HEK293T (cell line): ENCODE data around the gene TUBB4A.

Source experiments
- ARNT ChIP-seq: fragments of 450-650 bp; IDR thresholded peaks from 2 replicates; pipeline ENCODE4 v1.6.1; 2017; ENCODE audit warnings: mild to moderate bottlenecking
- BHLHE40 ChIP-seq: fragments of 450-650 bp; IDR thresholded peaks from 2 replicates; pipeline ENCODE4 v1.6.1; 2016; ENCODE audit warnings: mild to moderate bottlenecking, moderate library complexity, borderline replicate concordance
- ELF4 ChIP-seq: fragments of 450-650 bp; IDR thresholded peaks from 2 replicates; pipeline ENCODE4 v1.6.1; 2017; ENCODE audit warnings: antibody characterized with exemption
- FOXA1 ChIP-seq: fragments of 450-650 bp; IDR thresholded peaks from 2 replicates; pipeline ENCODE4 v1.6.1; 2016; ENCODE audit warnings: mild to moderate bottlenecking
- FOXK2 ChIP-seq: fragments of 450-650 bp; IDR thresholded peaks from 2 replicates; pipeline ENCODE4 v1.6.1; 2016; ENCODE audit warnings: mild to moderate bottlenecking
- FOXM1 ChIP-seq: fragments of 450-650 bp; IDR thresholded peaks from 2 replicates; pipeline ENCODE4 v1.6.1; 2017; ENCODE audit warnings: mild to moderate bottlenecking, borderline replicate concordance
- NFRKB ChIP-seq: fragments of 450-650 bp; IDR thresholded peaks from 2 replicates; pipeline ENCODE4 v1.6.1; 2016; ENCODE audit warnings: mild to moderate bottlenecking, moderate library complexity
- SP1 ChIP-seq: fragments of 450-650 bp; IDR thresholded peaks from 2 replicates; pipeline ENCODE4 v1.6.1; 2017
- SUZ12 ChIP-seq: fragments of 450-650 bp; IDR thresholded peaks from 2 replicates; pipeline ENCODE4 v1.6.1; 2016; ENCODE audit warnings: mild to moderate bottlenecking
- ZNF384 ChIP-seq: fragments of 450-650 bp; IDR thresholded peaks from 2 replicates; pipeline ENCODE4 v1.6.1; 2016

DNA sequence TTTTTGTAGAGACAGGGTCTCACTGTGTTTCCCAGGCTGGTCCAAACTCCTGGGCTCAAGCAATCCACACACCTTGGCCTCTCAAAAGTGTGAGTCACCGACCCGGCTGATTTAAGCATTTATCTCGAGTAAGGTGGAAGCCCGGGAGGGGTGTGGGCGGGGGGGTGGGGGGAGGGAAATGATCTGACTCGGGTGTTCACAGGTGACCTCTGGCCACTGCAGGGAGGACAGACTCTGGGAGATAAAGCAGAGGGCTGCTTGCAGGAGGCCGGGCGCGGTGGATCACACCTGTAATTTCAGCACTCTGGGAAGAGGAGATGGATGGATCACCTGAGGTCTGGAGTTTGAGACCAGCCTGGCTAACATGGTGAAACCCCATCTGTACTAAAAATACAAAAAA is 28.5 kb downstream of the TUBB4A start:
- TF ChIP-seq FOXA1 (no peak), ELF4 (no peak), ARNT (no peak), SUZ12 (no peak), ZNF384 (no peak), FOXM1 (no peak), SP1 (no peak), FOXK2 (no peak), NFRKB (no peak), BHLHE40 (no peak)
